GM20431 (cell line): Measurements from ENCODE around the gene ARFGEF3.

Experiments used
- in situ Hi-C: fragments of 300-500 bp; cut with MseI, MboI; formaldehyde crosslinking; loops from one replicate; pipeline ENCODE4 v1.15.0; 2020; ENCODE audit warnings: low sequenced_read_pairs; ENCODE audit not compliant: unreplicated experiment

ARFGEF3 gene

DNA sequence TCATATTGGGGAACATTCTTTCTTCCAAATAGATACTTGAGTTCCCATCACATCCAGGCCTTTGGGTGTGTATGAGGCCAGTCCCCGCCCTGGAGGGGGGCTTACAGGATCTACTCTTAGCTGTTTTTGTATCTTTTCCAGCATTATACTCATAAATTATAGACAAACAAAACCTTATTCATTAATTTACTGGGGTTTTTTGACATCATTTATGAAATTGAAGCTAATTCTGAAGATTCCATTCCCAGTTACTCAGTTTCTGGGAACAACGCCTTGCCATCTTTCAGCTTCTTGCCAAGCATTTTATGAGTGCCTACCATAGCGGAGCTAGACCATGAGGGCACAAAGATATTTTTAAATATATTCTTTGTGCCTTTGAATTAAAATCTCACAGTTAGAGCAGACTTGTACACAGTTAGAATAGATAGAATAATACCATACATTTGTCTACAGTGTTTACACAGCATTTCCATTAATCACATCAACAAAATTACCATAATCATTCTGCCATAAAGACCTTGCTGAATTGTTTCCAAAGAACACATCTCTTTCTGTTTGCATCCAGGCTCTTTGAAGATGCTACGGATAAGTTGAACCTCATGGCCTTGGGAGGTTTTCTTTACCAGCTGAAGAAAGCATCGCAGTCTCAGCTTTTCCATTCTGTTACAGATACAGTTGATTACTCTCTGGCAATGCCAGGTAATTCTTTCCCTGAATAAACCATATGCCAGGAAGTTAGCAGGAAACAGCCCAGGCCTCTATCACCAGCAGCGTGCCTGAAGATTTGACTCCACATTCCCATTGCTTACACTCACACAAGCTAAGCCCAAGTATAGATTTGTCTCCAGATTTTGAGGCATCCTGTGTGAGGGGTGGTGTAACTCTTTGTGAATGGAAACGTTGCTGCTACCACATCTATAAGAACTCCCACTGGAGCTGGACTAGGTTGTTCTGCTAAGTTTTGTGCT is 132.0 kb downstream of the ARFGEF3 start:
- in situ Hi-C loops = no loop called here

DNA sequence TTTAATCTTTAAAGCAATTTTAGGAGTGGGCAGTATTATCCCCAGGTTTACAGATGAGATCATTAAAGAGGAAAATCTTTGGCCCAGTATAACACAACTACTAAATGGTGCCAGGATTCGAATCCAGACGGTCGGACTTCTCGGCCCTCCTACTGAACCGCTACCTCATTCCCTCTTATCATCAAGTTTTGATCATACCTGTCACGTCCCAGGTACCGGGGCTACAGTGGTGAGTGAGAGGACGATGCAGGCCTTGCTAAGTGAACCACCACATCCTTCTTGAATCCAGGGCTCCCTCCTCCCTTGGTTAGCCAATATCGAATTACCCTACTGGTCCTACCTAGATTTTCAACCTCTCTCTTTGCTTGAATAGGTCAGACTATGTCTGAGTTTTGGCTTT is 134.6 kb downstream of the ARFGEF3 start:
- in situ Hi-C loops = no loop called here

GRCh38 chr6:138296786-138297185 is 135.0 kb downstream of the ARFGEF3 start:
- in situ Hi-C loops = no loop called here

GRCh38 chr6:138297761-138298298 is 136.1 kb downstream of the ARFGEF3 start:
- in situ Hi-C loops = no loop called here

GRCh38 chr6:138300469-138300868 is 138.7 kb downstream of the ARFGEF3 start:
- in situ Hi-C loops = no loop called here

DNA sequence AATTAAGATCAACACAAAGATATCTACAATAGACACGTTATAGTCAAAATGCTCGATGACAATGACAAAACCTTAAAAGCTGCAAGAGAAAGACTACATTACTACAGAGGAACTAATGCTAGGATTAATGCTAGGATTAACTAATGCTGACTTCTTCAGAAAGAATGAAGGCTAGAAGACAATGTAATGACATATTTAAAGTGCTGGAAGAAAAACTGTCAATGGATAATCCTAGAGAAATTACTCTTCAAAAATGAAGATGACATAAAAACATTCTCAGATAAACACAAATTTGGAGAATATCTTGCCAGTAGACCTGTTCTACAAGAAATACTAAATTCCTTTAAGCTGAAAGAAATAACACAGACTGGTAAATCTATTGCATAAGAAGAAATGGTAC is 140.8 kb downstream of the ARFGEF3 start:
- in situ Hi-C loops = no loop called here

- in situ Hi-C loops = no loop called here
Observed at GRCh38 chr6:138307352-138307751, 145.6 kb downstream of the ARFGEF3 start.

DNA sequence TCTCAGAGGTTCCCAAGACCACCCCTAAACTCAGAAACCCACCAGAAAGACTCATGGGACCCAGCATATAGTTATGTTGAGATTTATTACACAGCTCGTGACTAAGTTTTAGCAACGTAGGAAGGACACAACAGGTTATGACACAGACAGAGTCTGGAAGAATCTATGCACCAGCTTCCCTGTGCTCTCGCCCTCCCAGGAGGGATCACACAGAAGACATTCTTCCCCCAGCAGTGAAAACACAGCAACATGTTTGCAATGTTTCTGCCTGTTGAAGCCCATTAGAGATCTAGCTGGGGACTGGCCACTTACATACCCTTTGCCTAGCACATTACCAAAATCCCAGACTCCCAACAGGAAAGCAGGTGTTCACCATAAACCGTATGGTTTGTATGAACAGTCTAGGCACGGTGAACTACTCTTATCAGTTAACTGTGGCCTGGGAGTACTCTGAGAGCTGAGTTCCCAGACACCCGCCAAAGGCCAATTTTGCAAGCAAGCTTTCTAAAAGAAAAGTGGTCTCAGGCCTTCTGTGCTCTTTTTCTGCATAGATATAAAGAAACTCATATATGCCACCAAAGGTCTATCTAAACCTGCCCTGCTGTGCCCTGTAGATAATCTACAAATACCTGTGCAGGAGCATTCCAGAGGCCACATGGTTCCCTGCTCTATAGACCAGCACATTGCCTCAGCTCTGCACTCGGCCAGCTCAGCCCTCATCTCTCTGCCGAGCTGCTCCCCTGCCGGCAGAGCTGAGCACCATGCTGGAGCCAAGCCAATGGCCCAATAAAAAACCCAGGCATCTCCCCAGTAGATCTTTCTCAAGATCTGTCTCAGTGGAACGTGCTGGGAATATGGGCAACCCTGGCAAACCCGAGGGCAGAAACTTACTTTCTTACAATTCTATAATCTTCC is 146.3 kb downstream of the ARFGEF3 start:
- in situ Hi-C loops = no loop called here

DNA sequence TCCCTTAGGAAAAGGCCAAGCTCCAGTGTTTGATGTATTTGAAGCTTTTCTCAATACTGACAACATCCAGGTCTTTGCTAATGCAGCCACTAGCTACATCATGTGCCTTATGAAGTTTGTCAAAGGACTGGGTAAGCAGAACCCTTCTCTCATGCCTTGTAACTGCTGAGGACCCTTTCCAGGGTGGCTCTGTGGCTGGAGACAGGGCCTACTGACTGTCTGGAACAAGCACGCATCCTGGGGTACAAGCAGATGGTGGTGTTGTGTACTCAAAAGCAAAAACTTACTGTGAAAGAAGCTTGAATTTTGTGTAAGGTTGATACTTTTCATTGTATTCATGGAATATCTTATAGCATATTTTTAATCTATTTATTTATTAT is 147.0 kb downstream of the ARFGEF3 start:
- in situ Hi-C loops = no loop called here

- in situ Hi-C loops = no loop called here
Observed at GRCh38 chr6:138309695-138310094, 148.0 kb downstream of the ARFGEF3 start.

- in situ Hi-C loops = no loop called here
Observed at GRCh38 chr6:138310294-138310693, 148.6 kb downstream of the ARFGEF3 start.

DNA sequence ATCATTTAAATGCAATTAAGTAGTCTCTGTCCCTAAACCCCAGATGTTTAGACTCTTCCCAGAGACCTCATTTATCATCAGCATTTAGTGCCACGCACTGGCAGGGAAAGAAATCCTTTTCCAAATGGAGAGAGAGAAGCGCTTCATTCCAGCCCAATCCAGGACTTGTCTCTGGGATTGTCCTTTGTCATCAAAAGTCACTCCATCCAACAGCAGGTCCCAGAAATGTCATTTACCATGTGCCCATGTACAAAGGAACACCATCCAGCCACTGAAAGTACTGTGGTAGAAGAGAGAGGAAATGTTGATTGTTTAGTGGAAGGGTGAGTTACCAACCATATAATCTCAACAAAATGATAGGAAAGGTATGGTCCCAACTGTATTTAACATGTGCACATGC is 149.1 kb downstream of the ARFGEF3 start:
- in situ Hi-C loops = no loop called here

GRCh38 chr6:138311268-138311667 is 149.5 kb downstream of the ARFGEF3 start:
- in situ Hi-C loops = no loop called here

- in situ Hi-C loops = no loop called here
Observed at GRCh38 chr6:138318741-138319375, 157.1 kb downstream of the ARFGEF3 start.

DNA sequence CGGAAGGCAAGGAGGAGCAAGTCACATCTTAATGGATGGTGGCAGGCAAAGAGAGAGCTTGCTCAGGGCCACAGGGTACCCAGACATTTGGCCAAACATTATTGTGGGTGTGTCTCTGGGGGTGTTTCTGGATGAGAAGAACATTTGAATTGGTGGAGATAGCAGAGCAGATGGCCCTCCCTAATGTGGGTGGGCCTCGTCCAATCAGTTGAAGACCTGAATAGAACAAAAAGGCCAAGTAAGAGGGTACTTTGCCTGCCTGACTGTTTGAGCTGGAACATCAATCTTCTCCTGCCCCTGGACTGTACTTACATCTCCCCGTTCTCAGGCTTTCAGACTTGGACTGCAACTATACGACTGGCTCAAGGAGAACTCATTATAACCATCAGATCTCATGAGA is 160.2 kb downstream of the ARFGEF3 start:
- in situ Hi-C loops = no loop called here

DNA sequence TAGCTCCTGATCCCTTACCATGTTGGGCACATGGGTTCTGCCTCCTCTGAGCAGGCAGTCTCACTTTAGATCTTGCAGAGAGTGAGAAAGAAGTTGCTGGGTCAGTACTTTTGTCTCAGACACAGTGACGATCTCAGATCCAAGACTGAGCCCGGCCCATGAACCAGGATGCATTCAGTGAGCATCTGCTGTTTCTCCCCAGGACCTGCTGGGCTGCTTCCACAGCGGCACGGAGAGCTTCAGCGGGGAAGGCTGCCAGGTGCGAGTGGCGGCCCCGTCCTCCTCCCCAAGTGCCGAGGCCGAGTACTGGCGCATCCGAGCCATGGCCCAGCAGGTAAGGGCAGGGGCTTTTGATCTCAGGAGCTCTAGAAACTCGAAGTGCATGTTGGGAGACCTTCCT is 162.1 kb downstream of the ARFGEF3 start:
- in situ Hi-C loops = no loop called here

DNA sequence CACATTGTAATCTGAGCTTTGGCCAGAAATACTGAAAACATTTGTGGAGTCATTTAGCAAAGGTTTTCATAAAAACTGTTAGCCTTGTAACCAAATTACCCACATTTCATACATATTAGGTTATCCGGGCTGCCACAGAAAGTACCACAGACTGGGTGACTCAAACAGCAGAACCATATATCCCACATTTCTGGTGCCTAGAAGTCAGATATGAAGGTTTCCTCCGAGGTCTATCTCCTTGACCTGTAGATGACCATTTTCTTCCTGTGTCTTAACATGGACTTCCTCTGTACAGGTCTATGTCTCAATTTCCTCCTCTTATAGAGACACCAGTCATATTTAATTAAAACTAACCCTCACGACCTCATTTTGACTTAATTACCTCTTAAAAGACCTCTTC is 166.5 kb downstream of the ARFGEF3 start:
- in situ Hi-C loops = no loop called here

DNA sequence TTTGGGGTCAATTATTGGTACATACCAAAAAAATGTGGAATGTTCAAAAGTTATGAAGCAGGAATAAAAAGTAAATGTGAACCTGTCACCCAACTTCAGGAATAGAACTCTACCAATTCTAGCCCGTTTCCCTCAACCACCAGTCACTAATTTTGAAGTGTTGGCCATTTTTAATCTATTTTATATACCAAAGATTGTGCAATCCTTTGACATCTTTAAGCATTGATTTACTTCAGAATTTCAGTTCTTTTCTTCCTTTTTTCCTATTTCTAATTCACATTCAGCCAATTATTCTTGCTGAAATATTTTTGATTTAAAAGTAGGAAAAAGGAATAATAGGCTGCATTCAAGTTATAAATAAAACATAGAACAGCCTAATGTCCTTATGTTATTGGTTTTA is 169.0 kb downstream of the ARFGEF3 start:
- in situ Hi-C loops = no loop called here

GRCh38 chr6:138331444-138331843 is 169.7 kb downstream of the ARFGEF3 start:
- in situ Hi-C loops = no loop called here

DNA sequence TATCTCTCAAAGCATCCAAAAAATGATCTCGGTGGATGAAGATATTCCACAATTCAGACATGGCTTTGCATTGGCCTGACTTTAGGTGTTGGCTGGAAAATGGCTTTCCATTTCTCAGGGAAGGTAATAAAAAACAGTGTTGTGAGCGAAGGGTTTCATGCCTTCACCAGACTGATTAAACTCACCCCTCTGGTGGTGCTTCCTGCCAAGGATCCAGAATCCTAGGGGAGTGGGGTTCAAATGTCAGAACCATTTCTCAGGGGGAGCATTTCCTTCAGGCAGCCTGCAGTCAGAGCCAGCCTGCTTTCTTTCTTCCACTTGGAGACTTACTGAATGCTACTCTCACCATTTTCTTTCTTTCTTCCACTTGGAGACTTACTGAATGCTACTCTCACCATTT is 170.2 kb downstream of the ARFGEF3 start:
- in situ Hi-C loops = no loop called here
